Activated naive CD4-positive, alpha-beta T cell treated with anti-CD3 and anti-CD28 coated beads, Interleukin-2, amount 50 U/mL, for 16 hours (primary cell): ENCODE data around the gene ASAH2.
"Not testable (repeated sequence)": the region's sequence is repeated elsewhere in the genome, so short reads cannot be mapped to it uniquely, and the experiment has no call there.

Source experiments
- DNase-seq: peaks from one replicate; pipeline ENCODE4 v3.0.0-alpha.2; 2020

Gene ASAH2

DNA sequence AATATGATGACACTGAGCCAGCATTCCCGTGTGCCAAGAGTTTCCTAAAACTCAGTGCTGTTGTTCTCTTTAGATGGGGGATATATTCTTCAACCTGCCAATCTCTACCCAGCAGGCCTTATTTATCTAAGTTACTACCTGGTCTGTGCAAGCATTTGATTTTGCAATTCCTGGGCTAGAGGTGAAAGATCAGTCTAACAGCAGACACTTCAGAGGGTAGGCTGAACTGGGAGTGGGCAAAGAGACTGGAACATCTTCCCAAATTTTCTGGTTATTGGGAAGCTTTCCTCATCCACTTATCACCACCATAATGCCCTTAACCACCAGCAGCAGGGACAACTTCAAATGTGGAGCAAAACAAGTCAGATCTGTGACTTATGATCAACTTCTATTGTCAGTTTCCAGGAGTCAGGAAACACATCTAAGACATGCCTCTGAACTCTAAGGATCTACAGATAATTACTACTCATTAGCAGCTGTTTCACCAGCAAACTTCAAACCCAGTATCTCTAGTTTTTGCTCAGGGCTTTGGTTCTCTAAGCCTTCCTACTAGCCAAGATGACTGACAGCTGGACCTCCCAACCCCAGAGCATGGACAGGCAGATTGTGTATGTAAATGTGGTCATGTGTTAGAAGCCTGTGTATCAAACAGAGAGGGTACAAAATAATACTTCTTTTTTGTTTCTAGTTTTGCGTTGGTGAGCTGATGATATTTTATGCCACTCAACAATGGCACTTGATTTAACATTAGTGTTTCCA lies 1.0 kb downstream of the ASAH2 start:
- DNase-seq: no peak

DNA sequence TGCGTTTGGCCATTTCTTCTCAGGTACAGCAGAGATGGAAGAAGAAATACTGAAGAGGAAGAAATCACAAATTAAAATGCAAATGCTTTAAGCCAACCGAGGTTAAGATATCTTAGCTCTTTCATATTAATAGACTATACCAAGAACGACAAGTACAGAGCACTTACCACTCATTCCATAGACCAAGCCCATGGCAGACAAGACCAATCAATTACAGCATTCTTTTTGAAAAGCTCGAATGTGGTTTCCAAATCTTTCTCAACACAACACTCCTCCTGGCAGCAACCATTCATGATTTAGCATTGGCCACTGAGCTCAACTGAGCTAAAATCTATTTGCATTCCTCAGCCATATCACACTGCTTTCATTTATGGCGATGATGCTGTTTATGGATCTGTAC lies 2.7 kb downstream of the ASAH2 start:
- DNase-seq: no peak

DNA sequence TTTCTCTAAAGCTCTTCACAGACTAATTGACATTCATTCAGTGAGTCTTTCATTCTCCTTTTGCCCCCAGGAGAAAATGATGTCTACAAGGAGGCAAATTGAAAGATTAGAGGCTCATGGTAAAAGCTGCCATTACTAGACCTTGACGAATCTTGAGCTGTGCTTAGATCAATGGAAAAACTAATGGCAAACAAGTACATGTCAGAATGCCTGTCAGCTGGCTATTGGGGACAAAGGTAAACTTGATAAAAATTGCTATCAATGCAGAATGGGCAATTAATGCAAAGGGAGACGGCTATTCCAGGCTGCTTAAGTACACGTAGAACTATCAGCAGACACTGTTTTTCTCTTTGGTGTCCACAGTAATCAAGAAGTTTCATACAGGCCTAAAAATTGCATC lies 3.3 kb downstream of the ASAH2 start:
- DNase-seq: no peak

DNA sequence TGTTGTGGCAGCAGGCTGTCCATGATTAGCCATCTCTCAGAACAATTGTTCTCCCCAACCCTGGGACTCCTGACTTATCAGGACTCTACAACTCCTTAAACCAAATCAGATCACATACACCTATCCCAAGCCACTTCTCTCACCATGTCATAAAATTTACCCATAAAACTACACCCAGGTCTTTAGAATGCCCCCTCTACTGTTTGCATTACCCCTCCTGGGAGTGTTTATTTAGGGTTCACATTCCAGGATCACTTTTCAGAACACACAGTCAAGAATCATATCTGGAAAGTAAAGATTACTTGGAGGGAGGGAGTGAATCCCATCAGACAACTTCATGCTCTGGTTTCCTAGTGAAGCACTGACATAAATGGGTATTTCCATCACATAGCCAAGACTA lies 7.1 kb downstream of the ASAH2 start:
- DNase-seq: no peak

DNA sequence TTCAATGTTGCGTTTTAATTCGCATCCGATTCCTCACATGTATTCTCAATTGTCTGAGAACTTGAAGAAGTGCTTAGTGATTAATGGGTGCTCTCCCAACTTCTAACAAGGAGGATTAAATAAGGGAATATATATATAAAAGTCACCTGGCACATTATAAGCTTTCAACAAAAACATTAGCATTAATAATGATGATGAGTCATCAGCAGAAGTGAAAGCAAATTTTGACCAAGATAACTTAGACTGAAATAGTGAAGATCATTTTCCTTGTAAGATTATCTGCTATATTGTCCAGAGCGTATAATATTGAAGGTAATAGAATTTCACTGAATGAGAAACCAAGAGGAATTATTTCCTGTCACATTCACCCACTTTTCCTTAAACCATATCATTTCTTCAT lies 8.5 kb downstream of the ASAH2 start:
- DNase-seq: no peak

DNA sequence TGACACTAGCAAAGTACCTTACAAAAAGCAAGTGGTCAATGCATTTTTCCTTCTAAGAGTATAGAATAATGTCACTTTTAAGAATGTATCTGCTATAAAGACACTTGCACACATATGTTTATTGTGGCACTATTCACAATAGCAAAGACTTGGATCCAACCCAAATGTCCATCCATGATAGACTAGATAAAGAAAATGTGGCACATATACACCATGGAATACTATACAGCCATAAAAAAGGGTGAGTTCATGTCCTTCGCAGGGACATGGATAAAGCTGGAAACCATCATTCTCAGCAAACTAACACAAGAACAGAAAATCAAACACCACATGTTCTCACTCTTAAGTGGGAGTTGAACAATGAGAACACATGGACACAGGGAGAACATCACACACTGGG lies 9.8 kb downstream of the ASAH2 start:
- not testable (repeated sequence) for DNase-seq

DNA sequence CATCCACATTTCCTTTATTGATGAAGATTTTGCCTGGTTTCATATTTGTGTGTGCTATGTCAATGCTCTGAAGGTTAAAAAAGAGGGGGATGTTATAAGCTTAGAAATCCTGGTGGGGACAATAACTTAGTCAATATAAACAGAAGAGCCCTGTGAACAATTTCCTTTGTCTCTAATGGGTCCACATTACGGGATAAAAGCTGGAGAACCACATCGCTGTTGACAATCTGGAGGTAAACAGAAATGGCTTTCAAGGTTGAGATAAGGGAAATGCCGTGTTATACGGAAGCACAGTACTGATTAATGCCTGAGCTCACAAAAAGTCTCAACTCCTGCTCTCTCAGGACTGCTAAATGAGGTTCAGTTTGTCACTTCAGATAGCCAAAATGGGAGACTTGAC lies 16.8 kb downstream of the ASAH2 start:
- no peak for DNase-seq

DNA sequence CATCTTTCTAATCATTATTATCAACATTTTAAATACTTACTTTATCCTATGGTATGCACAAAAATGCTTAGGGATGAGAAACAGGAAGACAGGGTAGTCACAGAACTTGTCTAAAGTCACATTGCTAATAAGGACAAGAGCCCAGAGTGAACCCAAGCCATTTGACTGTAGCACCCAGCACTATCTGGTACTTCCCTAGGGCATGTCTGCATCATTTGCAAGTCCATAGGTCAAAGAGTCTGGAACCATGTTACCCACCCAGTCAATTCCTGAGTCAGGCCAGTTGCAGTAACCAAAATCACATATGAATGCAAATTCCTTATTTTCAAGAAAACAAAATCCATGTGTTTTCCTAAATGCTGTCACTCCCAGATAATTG lies 19.1 kb downstream of the ASAH2 start:
- DNase-seq: no peak

DNA sequence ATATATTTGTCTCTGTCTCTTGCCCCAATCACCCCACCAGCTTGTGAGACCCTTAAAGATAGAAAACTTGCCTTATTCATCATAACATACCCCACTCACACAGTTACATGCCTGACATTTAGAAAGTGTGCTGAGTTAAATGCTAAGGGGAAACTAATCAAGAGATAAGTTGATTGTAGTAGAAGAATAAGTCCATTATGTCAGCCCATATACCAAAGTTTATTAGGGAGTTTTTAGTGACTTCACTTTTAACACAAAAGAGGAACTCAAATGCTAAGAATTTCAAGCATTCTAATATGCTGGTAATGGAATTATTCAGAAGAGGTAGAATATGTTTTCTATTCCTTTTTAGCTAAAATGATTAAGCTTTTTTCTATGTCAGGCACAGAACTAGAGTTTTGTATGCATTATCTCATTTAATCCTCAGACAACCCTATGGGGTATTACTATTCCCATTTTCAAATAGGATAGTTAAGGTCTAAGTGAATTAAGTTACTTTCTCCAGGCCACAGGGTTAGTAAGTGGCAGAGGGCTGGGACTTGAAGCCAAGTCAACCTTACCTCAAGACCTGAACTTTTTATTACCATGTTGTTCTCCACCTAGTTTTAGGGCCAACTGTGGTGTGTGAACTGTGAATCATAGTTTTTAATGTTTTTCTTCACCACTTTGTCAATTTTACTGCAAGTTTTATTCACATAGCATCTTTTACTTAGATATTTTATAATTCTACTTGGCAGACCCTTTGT lies 19.6 kb downstream of the ASAH2 start:
- DNase-seq: no peak

DNA sequence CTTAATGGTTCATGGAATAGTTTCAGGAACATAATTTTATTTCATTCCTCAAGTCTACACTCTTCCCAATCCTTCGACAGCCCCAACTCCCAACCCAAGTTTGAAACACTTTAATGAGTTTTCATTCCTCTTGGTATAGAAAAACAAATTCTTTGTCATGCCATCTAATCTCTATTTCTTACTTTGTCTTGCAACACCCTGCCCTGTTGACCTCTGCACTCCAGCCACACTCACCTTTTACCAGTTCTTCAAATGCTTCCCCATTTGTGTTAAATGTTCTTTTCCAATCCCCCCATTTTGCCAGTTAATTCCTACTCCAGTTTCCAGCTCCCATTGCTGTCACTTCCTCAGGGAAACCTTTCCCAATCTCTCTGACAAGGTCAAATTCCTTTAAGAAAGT lies 21.9 kb downstream of the ASAH2 start:
- DNase-seq: no peak

DNA sequence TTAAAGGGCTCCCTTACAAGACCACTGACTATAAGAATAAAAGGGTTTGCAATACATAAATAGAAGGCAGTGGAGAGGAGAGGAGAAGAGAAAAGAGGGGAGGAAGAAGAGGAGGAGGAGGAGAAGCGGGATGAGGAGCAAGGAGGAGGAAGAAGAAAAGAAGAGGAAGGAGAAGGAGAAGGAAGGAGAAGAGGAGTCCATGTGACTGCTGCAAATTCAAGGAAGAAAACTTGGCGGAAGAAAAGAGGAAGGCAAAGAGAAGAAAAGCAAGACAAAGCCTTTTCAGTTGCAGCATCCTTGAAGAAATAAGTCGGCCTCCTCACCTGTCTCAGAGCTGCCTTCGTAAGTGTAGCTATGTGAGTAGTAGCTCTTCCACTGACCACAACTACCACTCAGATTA lies 22.6 kb downstream of the ASAH2 start:
- DNase-seq: no peak

DNA sequence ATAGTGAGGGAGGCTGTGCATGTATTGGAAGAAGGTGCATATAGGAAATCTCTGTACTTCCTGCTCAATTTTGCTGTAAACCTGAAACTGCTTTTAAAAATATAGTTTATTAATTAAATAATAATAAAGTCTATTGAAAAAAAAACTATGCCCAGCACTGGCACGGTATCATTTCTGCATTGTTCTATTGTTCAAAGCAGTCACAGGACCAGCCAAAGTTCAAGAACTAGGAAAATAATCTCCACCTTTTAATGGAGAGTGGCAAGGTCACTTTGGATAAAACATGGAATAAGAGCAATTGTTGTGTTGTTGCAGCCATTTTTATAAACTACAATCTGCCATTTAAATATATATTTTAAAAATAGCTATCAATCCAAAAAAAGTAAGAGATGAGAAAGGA lies 24.7 kb downstream of the ASAH2 start:
- DNase-seq: no peak

DNA sequence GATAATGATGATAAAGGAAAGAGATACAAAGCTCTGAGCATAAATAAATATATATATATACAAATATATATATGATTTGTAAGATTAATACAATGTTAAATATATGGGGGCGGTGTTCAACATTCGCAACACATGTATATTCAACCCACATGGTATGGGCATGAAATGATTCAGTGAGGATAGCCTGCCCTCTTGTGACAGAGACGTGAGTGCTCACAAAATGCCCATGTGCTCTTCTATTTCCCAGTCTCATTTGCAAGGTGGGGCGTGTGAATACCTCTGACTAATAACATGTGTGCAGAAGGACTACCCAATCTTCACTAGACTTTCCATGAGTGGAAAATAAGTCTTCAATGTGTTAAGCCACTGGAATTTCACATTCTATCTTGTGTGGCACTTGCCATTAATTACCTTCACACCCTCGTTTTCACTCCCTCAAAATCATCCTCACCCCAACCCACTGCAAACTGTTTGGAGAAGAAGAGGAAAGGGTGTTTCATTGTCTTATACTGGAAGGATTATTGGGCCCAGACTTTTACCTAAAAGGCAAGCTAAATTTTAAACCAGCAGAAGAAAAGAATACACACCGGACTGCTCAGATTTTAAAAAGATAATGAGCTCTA lies 26.9 kb downstream of the ASAH2 start:
- peak; percentile 15 for DNase-seq

DNA sequence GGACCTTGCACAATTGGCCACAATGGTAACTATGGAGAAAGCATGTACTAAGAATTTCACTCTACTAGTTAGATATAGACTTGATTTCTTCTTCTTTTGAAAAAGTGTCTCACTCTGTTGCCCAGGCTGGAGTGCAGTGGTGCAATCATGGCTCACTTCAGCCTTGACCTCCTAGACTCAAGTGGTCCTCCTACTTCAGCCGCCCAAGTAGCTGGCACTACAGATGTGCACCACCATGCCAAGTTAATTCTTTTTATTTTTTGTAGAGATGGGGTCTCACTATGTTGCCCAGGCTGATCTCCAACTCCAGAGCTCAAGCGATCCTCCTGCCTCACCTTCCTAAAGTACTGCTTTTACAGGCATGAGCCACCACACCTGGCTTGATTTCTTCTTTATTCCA lies 29.1 kb downstream of the ASAH2 start:
- no peak for DNase-seq

DNA sequence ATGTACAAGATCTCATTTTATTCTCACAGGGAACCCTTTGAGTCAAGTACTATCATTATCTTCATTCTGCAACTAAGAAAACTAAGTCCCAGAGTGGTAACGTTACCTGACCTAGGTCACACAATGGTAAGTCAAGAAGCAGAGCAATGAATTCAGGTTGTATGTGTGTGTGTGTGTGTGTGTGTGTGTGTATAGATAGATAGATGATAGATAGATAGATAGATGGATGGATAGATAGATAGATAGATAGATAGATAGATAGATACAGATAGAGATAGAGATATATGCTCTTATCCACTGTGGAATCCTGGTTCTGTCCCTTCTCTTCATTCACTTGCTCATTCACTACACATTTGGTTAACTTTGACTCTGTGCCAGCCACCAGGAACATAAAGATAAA lies 29.8 kb downstream of the ASAH2 start:
- no peak for DNase-seq

DNA sequence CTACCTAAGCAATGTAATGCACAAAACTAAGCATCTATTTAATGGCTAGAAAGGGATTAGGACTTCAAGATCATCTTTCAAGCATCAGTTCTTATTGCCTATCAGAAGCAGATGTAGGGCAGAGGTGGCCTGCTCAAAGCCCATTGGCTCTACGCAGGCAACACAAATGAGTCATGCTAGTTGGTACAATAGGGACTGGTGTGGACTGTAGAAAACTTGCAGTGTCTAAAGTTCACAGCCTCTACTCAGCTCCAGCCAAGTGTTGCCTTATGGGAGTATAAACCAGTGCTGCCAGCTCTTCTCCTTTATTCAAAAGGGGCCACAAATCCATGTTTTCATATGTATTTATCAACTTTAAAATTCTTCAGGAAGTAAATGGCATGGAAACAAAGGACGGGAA lies 31.7 kb downstream of the ASAH2 start:
- DNase-seq: no peak

DNA sequence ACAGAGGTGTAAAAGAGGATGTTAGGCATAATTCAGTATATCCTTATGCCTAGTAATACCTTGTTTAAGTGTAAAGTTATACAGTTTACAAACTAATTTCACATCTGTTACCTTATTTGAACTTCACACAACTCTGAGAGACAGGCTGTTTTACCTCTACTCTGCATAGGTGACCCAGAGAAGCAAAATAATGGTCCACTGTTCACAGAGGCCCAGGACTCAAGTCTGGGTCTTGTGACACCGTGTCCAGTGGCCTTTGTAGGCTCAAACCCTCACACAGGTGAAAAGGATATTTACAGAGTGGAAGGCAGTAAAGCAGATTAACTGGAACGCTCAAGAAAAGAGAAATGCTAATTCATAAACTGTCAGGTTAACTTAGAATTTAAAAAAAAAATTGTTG lies 32.1 kb downstream of the ASAH2 start:
- DNase-seq: no peak

DNA sequence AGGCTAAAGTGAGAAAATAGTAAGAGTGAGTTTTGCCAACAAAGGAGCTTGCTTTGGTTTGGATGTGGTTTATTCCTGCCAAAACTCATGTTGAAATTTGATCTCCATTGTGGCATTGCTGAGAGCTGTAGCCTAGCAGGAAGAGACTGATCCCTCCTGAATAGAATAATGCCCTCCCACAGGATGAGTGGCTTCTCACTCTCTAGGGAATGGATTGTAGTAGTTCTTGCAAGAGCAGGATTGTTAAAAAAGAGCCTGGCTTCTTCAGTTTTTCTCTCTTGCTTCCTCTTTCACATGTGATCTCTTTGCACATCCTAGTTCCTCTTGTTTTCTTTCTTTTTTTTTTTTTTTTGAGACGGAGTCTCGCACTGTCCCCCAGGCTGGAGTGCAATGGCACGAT lies 34.4 kb downstream of the ASAH2 start:
- no peak for DNase-seq

DNA sequence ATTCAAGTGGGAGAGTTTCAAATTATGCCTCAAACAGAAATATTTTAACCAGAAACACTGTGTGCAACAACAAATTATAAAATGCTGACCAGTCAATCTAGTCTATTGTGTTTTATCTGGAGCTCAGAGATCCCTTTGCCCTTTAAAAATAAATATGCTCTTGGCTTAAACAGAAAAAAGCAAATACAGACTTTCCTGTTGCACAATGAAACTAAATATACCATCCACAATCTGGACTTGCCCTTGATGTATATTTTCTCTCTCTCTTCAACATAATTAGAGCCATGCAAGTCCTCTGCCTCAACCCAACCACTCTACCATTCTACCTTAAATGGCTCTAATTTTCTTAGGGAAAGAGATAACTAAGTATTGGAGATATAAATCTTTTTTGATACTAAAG lies 34.9 kb downstream of the ASAH2 start:
- DNase-seq: no peak

DNA sequence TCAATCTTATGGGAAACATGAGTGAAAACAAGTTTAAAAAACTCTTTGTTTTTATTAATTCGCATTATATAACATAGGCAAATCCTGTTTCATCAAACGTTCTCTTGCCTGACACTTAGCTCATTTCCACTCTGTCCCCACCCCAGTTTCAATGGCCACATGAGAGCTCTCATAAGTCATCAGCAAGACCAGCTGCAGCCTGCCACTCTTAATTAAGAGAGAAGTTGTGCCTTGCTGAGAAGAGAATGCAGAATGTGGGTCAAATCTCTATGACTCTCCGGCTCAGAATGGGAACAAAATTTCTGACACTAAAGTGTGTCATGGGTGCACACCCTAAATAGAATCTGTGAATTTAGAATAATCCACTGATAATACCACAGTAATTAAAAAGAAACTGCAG lies 39.6 kb downstream of the ASAH2 start:
- DNase-seq: no peak

DNA sequence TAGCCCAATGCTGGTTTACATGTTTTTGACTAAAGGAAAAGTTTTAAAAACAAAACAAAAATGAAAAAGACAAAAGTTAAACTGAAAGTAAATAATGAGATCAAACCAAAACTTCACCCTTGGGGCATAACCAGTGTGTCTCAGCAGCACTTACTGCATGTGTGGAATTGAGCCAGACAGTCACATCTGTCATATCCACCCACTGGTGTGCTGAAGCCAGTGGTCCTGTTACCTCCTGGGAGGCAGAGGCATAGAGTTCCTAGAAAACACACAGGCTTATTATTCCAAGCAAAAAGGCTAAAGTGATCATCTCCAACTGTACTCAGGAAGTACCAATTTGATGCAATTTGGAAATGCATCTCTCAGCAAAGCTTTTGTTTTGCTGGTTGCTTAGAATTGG lies 40.4 kb downstream of the ASAH2 start:
- no peak for DNase-seq
